DMS 273 treated with DMSO at 0.1 percent for 48 hours (cell line): Measurements from ENCODE around the gene FER1L5.

Experiments
- DNase-seq: peaks from one replicate; lab custom pipeline; 2025; lab: John Stamatoyannopoulos, UW

FER1L5 gene

GRCh38 chr2:96642564-96643360 lies at the start of gene FER1L5:
Gene FER1L5 (plus strand): TSS chr2:96642764. CDS start chr2:96642837, 73 bp downstream.
- DNase-seq = no peak

- no peak for DNase-seq
Measured at GRCh38 chr2:96594282-96594681, 48.3 kb upstream of the FER1L5 start.

- DNase-seq = no peak
Measured at GRCh38 chr2:96594691-96595152, 47.8 kb upstream of the FER1L5 start.

- DNase-seq = no peak
Measured at GRCh38 chr2:96596596-96596995, 46.0 kb upstream of the FER1L5 start.

- no peak for DNase-seq
Measured at GRCh38 chr2:96599941-96600340, 42.6 kb upstream of the FER1L5 start.

GRCh38 chr2:96601382-96602292 lies 40.9 kb upstream of the FER1L5 start:
- DNase-seq = no peak

GRCh38 chr2:96602330-96602823 lies 40.2 kb upstream of the FER1L5 start:
- no peak for DNase-seq

GRCh38 chr2:96604104-96604503 lies 38.5 kb upstream of the FER1L5 start:
- no peak for DNase-seq

GRCh38 chr2:96608469-96609455 lies 33.8 kb upstream of the FER1L5 start:
- no peak for DNase-seq

GRCh38 chr2:96616128-96616527 lies 26.4 kb upstream of the FER1L5 start:
- DNase-seq = no peak

- no peak for DNase-seq
Measured at GRCh38 chr2:96616535-96616934, 26.0 kb upstream of the FER1L5 start.

GRCh38 chr2:96617012-96617411 lies 25.6 kb upstream of the FER1L5 start:
- no peak for DNase-seq

GRCh38 chr2:96618596-96619283 lies 23.8 kb upstream of the FER1L5 start:
- DNase-seq = no peak

GRCh38 chr2:96622544-96622943 lies 20.0 kb upstream of the FER1L5 start:
- no peak for DNase-seq

GRCh38 chr2:96623116-96623515 lies 19.4 kb upstream of the FER1L5 start:
- DNase-seq = no peak

- DNase-seq = no peak
Measured at GRCh38 chr2:96625571-96626552, 16.7 kb upstream of the FER1L5 start.

GRCh38 chr2:96626553-96626942 lies 16.0 kb upstream of the FER1L5 start:
- DNase-seq = no peak

- DNase-seq = no peak
Measured at GRCh38 chr2:96631804-96632435, 10.6 kb upstream of the FER1L5 start.

- DNase-seq = no peak
Measured at GRCh38 chr2:96633641-96634040, 8.9 kb upstream of the FER1L5 start.
